ENCODE data around the gene INPP5D. TPM values are rescaled to one million over a fixed set of nuclear protein-coding genes. Genes with fewer than 3 reads are reported as not detected.

INPP5D gene
- total and polyA plus RNA-seq, 2 of the 13 experiments (the other 11 are each of a cell fraction or from before 2014, with no cell fraction given): 16.7 to 18.0 TPM

GRCh38 chr2:233063269-233063975, 3.3 kb downstream of the INPP5D start (continued):
- TF ChIP-seq DDIT3 (CRISPR knock-in tag; IDR thresholded peaks at IDR 0.05) (no peak), ZNF790 (CRISPR knock-in tag; IDR thresholded peaks at IDR 0.05; ENCODE audit: borderline replicate concordance) (no peak), PREB (CRISPR knock-in tag; IDR thresholded peaks at IDR 0.05) (no peak), ZNF883 (CRISPR knock-in tag; IDR thresholded peaks at IDR 0.05; ENCODE audit: not compliant biosample characterization) (no peak), MZF1 (CRISPR knock-in tag; IDR thresholded peaks at IDR 0.05; ENCODE audit: borderline replicate concordance) (no peak), JARID2 (CRISPR knock-in tag; IDR thresholded peaks at IDR 0.05; ENCODE audit: insufficient replicate concordance) (no peak), PHB2 (IDR thresholded peaks at IDR 0.05; ENCODE audit: partially characterized antibody) (no peak), ZNF17 (CRISPR knock-in tag; IDR thresholded peaks at IDR 0.05) (no peak; the same call in 1 of the 2 replicates), TRIM22 (IDR thresholded peaks at IDR 0.05) (no peak), ZNF761 (CRISPR knock-in tag; conservative IDR thresholded peaks at IDR 0.05) (peak; percentile 77; the same call in 1 of the 2 replicates), ZNF33A (CRISPR knock-in tag; IDR thresholded peaks at IDR 0.05; ENCODE audit: borderline replicate concordance) (peak; percentile 88; the same call in 1 of the 2 replicates), FIP1L1 (IDR thresholded peaks at IDR 0.05; ENCODE audit: borderline replicate concordance, insufficient read depth, low read depth, low read length) (no peak), EEA1 (CRISPR knock-in tag; IDR thresholded peaks at IDR 0.05; ENCODE audit: borderline replicate concordance) (no peak), IKZF4 (CRISPR knock-in tag; IDR thresholded peaks at IDR 0.05; ENCODE audit: borderline replicate concordance, low read depth, not compliant biosample characterization) (peak; percentile 61), ZNF672 (CRISPR knock-in tag; IDR thresholded peaks at IDR 0.05) (no peak), PLSCR1 (CRISPR knock-in tag; IDR thresholded peaks at IDR 0.05; ENCODE audit: borderline replicate concordance) (no peak), ZXDC (CRISPR knock-in tag; IDR thresholded peaks at IDR 0.05) (peak; percentile 68; the same call in 1 of the 2 replicates), FOSL2 (CRISPR knock-in tag; IDR thresholded peaks at IDR 0.05) (peak; percentile 86), PPARG (CRISPR knock-in tag; conservative IDR thresholded peaks at IDR 0.05) (peak; percentile 73; the same call in 1 of the 2 replicates), MIER2 (CRISPR knock-in tag; IDR thresholded peaks at IDR 0.05) (peak; percentile 67), STAT5B (CRISPR knock-in tag; IDR thresholded peaks at IDR 0.05) (0 out of 2 replicates have a peak, but pooled peaks have one; percentile 67), CERS6 (CRISPR knock-in tag; IDR thresholded peaks at IDR 0.05) (no peak)
